OCI-LY3 (cell line): ENCODE data around the gene METAP2.
"Not testable (repeated sequence)": the region's sequence is repeated elsewhere in the genome, so short reads cannot be mapped to it uniquely, and the experiment has no call there.

Experiments used
- H2AFZ ChIP-seq: fragments of 200-600, 300-600 bp; shearing (Covaris generic); 2 replicates; pipeline ENCODE4 v1.6.0; 2014; ENCODE audit warnings: antibody characterized with exemption, low read depth, low read length
- H3K27ac ChIP-seq: fragments of 200-600, 300-600 bp; sonication (generic); 2 replicates; pipeline ENCODE4 v1.5.1; 2014; ENCODE audit warnings: mild to moderate bottlenecking, low read length, moderate library complexity, mixed read lengths
- H3K27me3 ChIP-seq: fragments of 200-600, 300-600 bp; sonication (generic); 2 replicates; pipeline ENCODE4 v1.6.1; 2014; ENCODE audit warnings: low read depth, low read length, mixed read lengths
- H3K36me3 ChIP-seq: fragments of 200-600, 300-600 bp; sonication (generic); replicated peaks from 2 replicates; pipeline ENCODE3; 2014; ENCODE audit warnings: low read depth, low read length, mixed read lengths
- H3K4me1 ChIP-seq: fragments of 300-600, 200-600 bp; sonication (generic); 2 replicates; pipeline ENCODE4 v1.6.1; 2014; ENCODE audit warnings: low read length, mixed read lengths
- H3K4me2 ChIP-seq: fragments of 200-600, 300-600 bp; sonication (generic); 2 replicates; pipeline ENCODE4 v1.6.1; 2014; ENCODE audit warnings: low read length, mixed read lengths
- H3K4me3 ChIP-seq: fragments of 300-600, 200-600 bp; sonication (generic); 2 replicates; pipeline ENCODE4 v1.5.1; 2014; ENCODE audit warnings: antibody characterized with exemption, mild to moderate bottlenecking, low read length, moderate library complexity
- H3K79me2 ChIP-seq: fragments of 300-600, 200-600 bp; shearing (Covaris generic); 2 replicates; pipeline ENCODE4 v1.6.1; 2014; ENCODE audit warnings: mild to moderate bottlenecking, low read length, mixed read lengths
- H3K9ac ChIP-seq: fragments of 300-600, 200-600 bp; shearing (Covaris generic); 2 replicates; pipeline ENCODE4 v1.6.0; 2014; ENCODE audit warnings: mild to moderate bottlenecking, low read length, moderate library complexity
- H3K9me3 ChIP-seq: fragments of 200-600, 300-600 bp; shearing (Covaris generic); 2 replicates; pipeline ENCODE4 v1.6.1; 2014; ENCODE audit warnings: low read length, mixed read lengths; ENCODE audit not compliant: insufficient read depth
- H4K20me1 ChIP-seq: fragments of 200-600, 300-600 bp; sonication (generic); 2 replicates; pipeline ENCODE4 v1.6.1; 2016; ENCODE audit warnings: low read length, mixed read lengths; ENCODE audit not compliant: insufficient read depth
- EZH2phosphoT487 ChIP-seq: fragments of 200-600 bp; shearing (Covaris generic); IDR thresholded peaks from 2 replicates; pipeline ENCODE4 v1.6.1; 2018; ENCODE audit warnings: antibody characterized with exemption, mixed run types, low read depth
- TF ChIP-seq, protein P1 (sequence below): fragments of 200-600, 300-600 bp; sonication (generic); IDR thresholded peaks from 2 replicates; pipeline ENCODE4 v1.5.1; 2014; ENCODE audit warnings: antibody characterized with exemption, low read length, low read depth

Gene METAP2

DNA sequence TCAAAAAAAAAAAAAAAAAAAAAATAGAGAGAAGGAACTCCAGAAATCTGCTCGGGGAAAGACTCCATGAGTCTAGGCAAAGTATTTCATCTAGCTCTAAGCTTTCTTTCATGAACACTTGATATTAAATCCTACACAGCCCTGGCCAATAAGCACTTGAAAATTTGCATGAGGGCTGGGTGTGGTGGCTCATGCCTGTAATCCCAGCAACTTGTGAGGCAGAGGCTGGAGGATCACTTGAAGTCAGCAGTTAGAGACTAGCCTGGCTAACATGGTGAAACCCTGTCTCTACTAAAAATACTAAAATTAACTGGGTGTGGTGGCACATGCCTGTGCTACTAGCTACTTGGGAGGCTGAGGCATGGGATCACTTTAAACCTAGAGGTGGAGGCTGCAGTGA, 13.1 kb upstream of the METAP2 start:
- no peak overlapping the region for H3K4me3 ChIP-seq

DNA sequence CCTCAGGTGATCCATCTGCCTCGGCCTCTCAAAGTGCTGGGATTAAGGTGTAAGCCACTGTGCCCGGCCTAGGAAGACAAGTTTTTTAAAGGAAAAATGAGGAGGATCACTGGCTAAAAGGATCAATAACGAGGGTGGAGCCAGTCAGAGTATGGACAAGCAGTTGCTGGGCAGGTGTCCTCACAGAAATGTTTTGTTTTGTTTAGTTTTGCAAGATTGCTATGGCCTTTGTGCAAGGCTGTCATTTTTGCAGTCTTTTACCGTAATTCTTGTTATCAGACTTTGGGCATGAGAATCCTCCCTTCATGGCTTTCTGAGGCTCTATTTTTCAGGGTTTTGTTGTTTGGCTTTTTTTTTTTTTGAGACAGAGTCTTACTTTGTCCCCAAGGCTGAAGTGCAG, 11.9 kb upstream of the METAP2 start:
- H3K36me3 ChIP-seq: no peaks in the 10 kb centered on the region
- no peak overlapping the region for H3K4me2 ChIP-seq
- no peak overlapping the region for H3K9ac ChIP-seq
- H3K9me3 ChIP-seq: no peaks in the 10 kb centered on the region
- no peaks in the 10 kb centered on the region for H3K79me2 ChIP-seq
- no peaks in the 10 kb centered on the region for H4K20me1 ChIP-seq
- no peak overlapping the region for H2AFZ ChIP-seq
- no peak for TF ChIP-seq EZH2phosphoT487
- TF ChIP-seq, protein P1, sequence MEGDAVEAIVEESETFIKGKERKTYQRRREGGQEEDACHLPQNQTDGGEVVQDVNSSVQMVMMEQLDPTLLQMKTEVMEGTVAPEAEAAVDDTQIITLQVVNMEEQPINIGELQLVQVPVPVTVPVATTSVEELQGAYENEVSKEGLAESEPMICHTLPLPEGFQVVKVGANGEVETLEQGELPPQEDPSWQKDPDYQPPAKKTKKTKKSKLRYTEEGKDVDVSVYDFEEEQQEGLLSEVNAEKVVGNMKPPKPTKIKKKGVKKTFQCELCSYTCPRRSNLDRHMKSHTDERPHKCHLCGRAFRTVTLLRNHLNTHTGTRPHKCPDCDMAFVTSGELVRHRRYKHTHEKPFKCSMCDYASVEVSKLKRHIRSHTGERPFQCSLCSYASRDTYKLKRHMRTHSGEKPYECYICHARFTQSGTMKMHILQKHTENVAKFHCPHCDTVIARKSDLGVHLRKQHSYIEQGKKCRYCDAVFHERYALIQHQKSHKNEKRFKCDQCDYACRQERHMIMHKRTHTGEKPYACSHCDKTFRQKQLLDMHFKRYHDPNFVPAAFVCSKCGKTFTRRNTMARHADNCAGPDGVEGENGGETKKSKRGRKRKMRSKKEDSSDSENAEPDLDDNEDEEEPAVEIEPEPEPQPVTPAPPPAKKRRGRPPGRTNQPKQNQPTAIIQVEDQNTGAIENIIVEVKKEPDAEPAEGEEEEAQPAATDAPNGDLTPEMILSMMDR: no peak
- H3K27ac ChIP-seq: no peak overlapping the region
- H3K4me3 ChIP-seq: no peak overlapping the region
- H3K27me3 ChIP-seq: no peaks in the 10 kb centered on the region
- H3K4me1 ChIP-seq: no peaks in the 10 kb centered on the region

More for the DNA sequence above, 13.1 kb upstream of the METAP2 start:
- H3K9me3 ChIP-seq: no peaks in the 10 kb centered on the region
- H3K27ac ChIP-seq: no peak overlapping the region
- no peaks in the 10 kb centered on the region for H3K27me3 ChIP-seq
- H3K36me3 ChIP-seq: no peaks in the 10 kb centered on the region
- H3K4me1 ChIP-seq: no peaks in the 10 kb centered on the region
- TF ChIP-seq, protein P1: no peak
- no peak for TF ChIP-seq EZH2phosphoT487
- no peak overlapping the region for H3K4me2 ChIP-seq
- H3K9ac ChIP-seq: no peak overlapping the region
- no peak overlapping the region for H2AFZ ChIP-seq
- no peaks in the 10 kb centered on the region for H4K20me1 ChIP-seq
- H3K79me2 ChIP-seq: no peaks in the 10 kb centered on the region

DNA sequence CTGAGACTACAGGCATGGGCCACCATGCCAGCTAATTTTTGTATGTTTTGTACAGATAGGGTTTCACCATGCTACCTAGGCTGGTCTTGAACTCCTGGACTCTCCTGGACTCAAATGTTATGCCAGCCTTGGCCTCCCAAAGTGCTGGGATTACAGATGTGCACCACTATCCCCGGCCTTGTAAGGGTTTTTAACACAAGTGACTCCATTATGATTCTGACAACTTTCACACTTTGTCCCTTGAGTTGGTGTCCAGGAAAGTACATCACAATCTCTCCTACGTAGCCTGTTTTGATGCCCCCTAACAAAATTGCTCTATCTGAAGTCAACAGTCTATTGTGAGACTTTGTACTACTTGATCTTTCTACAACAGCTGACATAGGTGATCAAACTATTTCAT, 11.4 kb upstream of the METAP2 start:
- no peaks in the 10 kb centered on the region for H3K79me2 ChIP-seq
- no peaks in the 10 kb centered on the region for H3K4me1 ChIP-seq
- H3K4me2 ChIP-seq: no peak overlapping the region
- no peaks in the 10 kb centered on the region for H3K27me3 ChIP-seq
- H4K20me1 ChIP-seq: no peaks in the 10 kb centered on the region
- H3K4me3 ChIP-seq: no peak overlapping the region
- no peaks in the 10 kb centered on the region for H3K9me3 ChIP-seq
- H3K36me3 ChIP-seq: no peaks in the 10 kb centered on the region
- no peak overlapping the region for H2AFZ ChIP-seq
- H3K9ac ChIP-seq: no peak overlapping the region
- H3K27ac ChIP-seq: no peak overlapping the region
- no peak for TF ChIP-seq EZH2phosphoT487
- TF ChIP-seq, protein P1: no peak

DNA sequence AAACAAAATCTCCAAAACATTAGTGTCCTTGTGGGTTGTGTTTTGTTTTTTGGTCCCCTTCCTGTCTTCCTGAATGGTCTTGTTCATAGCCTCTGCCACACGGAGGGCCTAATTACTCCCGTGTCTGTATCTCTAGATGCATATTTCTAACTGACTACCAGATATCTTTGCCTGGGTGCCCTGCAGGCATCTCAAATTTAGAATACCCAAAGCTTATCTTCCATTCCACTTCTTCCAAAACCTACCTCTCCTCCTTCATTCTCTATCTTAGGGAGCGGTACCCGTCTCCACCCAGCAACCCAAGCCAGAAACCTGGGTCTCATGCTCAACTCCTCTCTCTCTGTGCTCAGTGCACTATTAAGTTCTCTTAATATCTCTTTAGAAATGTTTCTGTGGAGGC, 10.9 kb upstream of the METAP2 start:
- H3K27me3 ChIP-seq: no peaks in the 10 kb centered on the region
- no peak overlapping the region for H3K4me2 ChIP-seq
- H3K79me2 ChIP-seq: no peaks in the 10 kb centered on the region
- H3K9ac ChIP-seq: no peak overlapping the region
- no peaks in the 10 kb centered on the region for H4K20me1 ChIP-seq
- TF ChIP-seq EZH2phosphoT487: no peak
- TF ChIP-seq, protein P1: no peak
- H3K4me3 ChIP-seq: no peak overlapping the region
- no peaks in the 10 kb centered on the region for H3K9me3 ChIP-seq
- no peaks in the 10 kb centered on the region for H3K36me3 ChIP-seq
- H3K27ac ChIP-seq: no peak overlapping the region
- H2AFZ ChIP-seq: no peak overlapping the region
- no peaks in the 10 kb centered on the region for H3K4me1 ChIP-seq

DNA sequence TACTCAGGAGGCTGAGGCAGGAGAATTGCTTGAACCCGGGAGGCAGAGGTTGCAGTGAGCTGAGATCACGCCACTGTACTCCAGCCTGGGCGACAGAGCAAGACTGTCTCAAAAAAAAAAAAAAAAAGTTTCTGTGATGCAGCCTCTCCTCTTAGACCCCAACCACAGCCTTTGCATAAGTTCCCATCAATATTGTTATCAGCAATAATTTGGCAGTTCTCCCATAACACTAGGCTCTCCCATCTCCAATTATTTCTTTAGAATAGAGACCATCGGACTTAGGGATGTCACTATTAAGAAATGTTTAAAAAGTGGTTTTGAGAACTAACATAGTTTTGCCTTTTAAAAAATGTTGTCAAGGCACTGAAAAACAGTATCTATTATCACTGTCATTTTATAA, 10.2 kb upstream of the METAP2 start:
- not testable (repeated sequence) for H3K27me3 ChIP-seq, H3K4me2 ChIP-seq, H2AFZ ChIP-seq, H3K79me2 ChIP-seq, H3K4me1 ChIP-seq, H3K27ac ChIP-seq, H3K36me3 ChIP-seq, H3K4me3 ChIP-seq, H3K9ac ChIP-seq, H4K20me1 ChIP-seq, H3K9me3 ChIP-seq
